Left cardiac atrium (tissue), 4 donors: Measurements from ENCODE around the gene SH3GL1. TPM values are rescaled to one million over a fixed set of nuclear protein-coding genes. Genes with fewer than 3 reads are reported as not detected.
A peak's percentile ranks its signal among the peaks of the same experiment; 100 is the strongest.

Experiments used
- ATAC-seq, 2 donors: fragments of 200-7000 bp; cut with Tn5 transposase; one replicate each; pipeline ENCODE4 v1.9.1; 2020; ENCODE audit warnings: mild to moderate bottlenecking in 2 of 2, moderate library complexity in 2 of 2
- DNase-seq: peaks from one replicate; pipeline ENCODE4 v3.0.0-alpha.2; 2020
- intact Hi-C, 2 donors: fragments of 100-400 bp; cut with DNase I; formaldehyde crosslinking; loops; one replicate each; pipeline versions ENCODE4 v1.14.1 to v1.15.1; 2022 to 2023
- total RNA-seq, 2 donors: library from RNA; stranded (reverse); fragmentation: NEBNext Ultra II Directional; extraction: Animal tissue kit (Norgen Biotek cat#: 25700); gene quantifications; one replicate each; pipeline ENCODE4 v1.2.1, GENCODE V29; 2021
- donor health status: DM: no; HTN: yes; CAD: no.
- donor health status: DM: no; HTN: yes; CAD: no; lungs with severe emphysema.
- donor health status: DM: yes; HTN: yes; CAD: no.
- donor health status: Dilated cardiomyopathy.

The SH3GL1 gene
- total RNA-seq, 2 donors from 2014 or later = 31.4 to 39.4 TPM

- intact Hi-C loops = loop anchor here in 1 of 2 donors (2.0 kb wide), 1 partner anchor 31 kb away; the partner anchor contains the start of gene SH3GL1
- DNase-seq (no peak), ATAC-seq (peak; percentile 15 to 17)
Observed at GRCh38 chr19:4369888-4370260, 30.5 kb downstream of the SH3GL1 start.

- DNase-seq (peak; percentile 71), ATAC-seq (peak; percentile 6 to 34)
- intact Hi-C loops = loop anchor here in 1 of 2 donors (2.0 kb wide), 1 partner anchor 32 kb away; the partner anchor contains the start of gene SH3GL1
Observed at GRCh38 chr19:4369109-4369887, 31.0 kb downstream of the SH3GL1 start.

- intact Hi-C loops = loop anchor here in 1 of 2 donors (2.0 kb wide), 1 partner anchor 33 kb away; the partner anchor contains the start of gene SH3GL1
- DNase-seq = no peak
- peak; percentile 13 to 44 for ATAC-seq
Observed at GRCh38 chr19:4368128-4368820, 32.1 kb downstream of the SH3GL1 start.

GRCh38 chr19:4367781-4368127, 32.6 kb downstream of the SH3GL1 start:
- ATAC-seq (peak; percentile 2 to 9), DNase-seq (no peak)
- intact Hi-C loops = loop anchor here in 1 of 2 donors (2.0 kb wide), 1 partner anchor 33 kb away; the partner anchor contains the start of gene SH3GL1

GRCh38 chr19:4367336-4367723, 33.0 kb downstream of the SH3GL1 start:
- intact Hi-C loops = no loop called here
- DNase-seq (no peak), ATAC-seq (no peak)

GRCh38 chr19:4366666-4367335, 33.5 kb downstream of the SH3GL1 start:
- intact Hi-C loops = no loop called here
- no peak for ATAC-seq
- DNase-seq = no peak

GRCh38 chr19:4365791-4366665, 34.3 kb downstream of the SH3GL1 start:
- intact Hi-C loops = no loop called here
- DNase-seq (no peak), ATAC-seq (no peak)

GRCh38 chr19:4365341-4365740, 35.0 kb downstream of the SH3GL1 start:
- no peak for DNase-seq
- ATAC-seq = no peak
- intact Hi-C loops = no loop called here

GRCh38 chr19:4363571-4364304, 36.6 kb downstream of the SH3GL1 start:
- ATAC-seq = no peak
- DNase-seq = no peak
- intact Hi-C loops = no loop called here

- no peak for ATAC-seq
- no peak for DNase-seq
- intact Hi-C loops = no loop called here
Observed at GRCh38 chr19:4362831-4363545, 37.4 kb downstream of the SH3GL1 start.

- no peak for DNase-seq
- ATAC-seq = no peak
- intact Hi-C loops = no loop called here
Observed at GRCh38 chr19:4362101-4362828, 38.1 kb downstream of the SH3GL1 start.

GRCh38 chr19:4361152-4362046, 38.9 kb downstream of the SH3GL1 start:
- no peak for ATAC-seq
- no peak for DNase-seq
- intact Hi-C loops = no loop called here

GRCh38 chr19:4360641-4361151, 39.7 kb downstream of the SH3GL1 start:
- DNase-seq (no peak), ATAC-seq (no peak)
- intact Hi-C loops = no loop called here

- DNase-seq (no peak), ATAC-seq (no peak)
- intact Hi-C loops = no loop called here
Observed at GRCh38 chr19:4360081-4360569, 40.2 kb downstream of the SH3GL1 start.

- intact Hi-C loops = loop anchor here in 1 of 2 donors (10.0 kb wide), 1 partner anchor 45 kb away; the partner anchor contains the start of genes CHAF1A and SH3GL1
- no peak for ATAC-seq
Observed at GRCh38 chr19:4359627-4360000, 40.7 kb downstream of the SH3GL1 start.

More at GRCh38 chr19:4359627-4360000, 40.7 kb downstream of the SH3GL1 start:
- DNase-seq = no peak
